ENCODE data around the gene HINT3.
"Not testable (repeated sequence)": the region's sequence is repeated elsewhere in the genome, so short reads cannot be mapped to it uniquely, and the experiment has no call there.

HINT3 gene

DNA sequence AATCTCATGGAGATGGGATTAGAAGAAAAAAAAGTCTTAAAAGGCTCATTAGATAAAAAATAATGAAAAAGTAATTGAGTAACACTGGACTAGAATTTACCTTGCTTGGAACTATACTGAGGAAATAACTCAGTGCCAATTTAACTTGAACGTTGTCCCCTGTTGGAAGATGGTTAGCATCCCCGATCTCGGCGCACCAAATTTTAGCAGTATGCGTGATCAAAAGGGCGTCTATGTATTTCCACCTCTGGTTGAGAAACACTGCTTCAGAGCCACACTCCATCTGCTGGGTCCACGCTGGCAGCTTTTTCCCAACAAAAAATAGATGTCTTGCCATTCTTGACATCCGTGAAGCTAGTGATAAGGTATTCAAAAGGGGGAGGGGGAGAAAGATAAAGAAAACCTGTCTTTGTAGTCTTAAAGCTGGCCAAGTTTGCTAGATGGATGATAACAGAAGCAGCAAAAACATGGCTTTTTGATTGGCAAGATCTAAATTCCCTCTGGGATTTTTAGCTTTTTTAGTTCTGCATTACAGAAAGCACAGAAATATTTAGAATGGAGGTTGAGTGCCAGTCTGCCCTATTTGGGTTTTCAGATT is 6.4 kb downstream of the HINT3 start:
- DNase-seq (ENCODE audit: low spot score), result no peak

- no peak for DNase-seq (ENCODE audit: low spot score)
These were observed 7.2 kb downstream of the HINT3 start for GRCh38 chr6:125963817-125964216.

GRCh38 chr6:125966569-125966968 is 10.0 kb downstream of the HINT3 start:
- DNase-seq (ENCODE audit: low spot score), result no peak

DNA sequence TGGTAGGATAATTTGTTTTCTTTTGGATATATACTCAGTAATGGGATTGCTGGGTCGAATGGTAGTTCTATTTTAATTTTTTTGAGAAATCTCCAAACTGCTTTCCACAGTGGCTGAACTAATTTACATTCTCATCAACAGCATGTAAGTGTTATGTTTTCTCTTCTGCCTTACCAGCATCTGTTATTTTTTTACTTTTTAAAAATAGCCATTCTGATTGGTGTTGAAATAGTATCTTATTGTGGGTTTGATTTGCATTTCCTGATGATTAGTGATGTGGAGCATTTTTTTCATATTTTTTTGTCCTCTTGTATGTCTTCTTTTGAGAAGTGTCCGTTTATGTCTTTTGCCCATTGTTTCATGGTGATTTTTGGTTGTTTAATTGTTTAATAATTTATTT is 11.9 kb downstream of the HINT3 start:
- DNase-seq (ENCODE audit: low spot score), result no peak

DNA sequence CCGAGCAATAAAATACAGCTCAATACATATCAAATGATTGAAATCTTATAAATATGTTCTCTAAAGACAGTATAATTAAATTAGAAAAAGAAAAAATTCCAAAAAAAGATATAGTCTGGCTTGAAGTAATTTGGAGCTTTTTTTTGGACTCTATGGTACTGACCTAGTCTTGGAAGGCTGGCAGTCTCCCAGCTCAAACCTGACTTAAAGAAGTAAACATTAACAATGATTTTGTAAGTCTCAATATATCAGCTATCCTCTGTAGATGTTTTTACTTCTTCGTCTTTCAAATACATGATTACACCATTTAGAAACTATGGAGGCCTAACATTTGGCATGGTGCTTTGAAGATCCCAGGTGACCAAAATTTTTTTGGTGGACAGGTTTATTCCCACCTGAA is 14.2 kb downstream of the HINT3 start:
- DNase-seq (ENCODE audit: low spot score), result no peak

GRCh38 chr6:125972478-125972877 is 15.9 kb downstream of the HINT3 start:
- DNase-seq (ENCODE audit: low spot score), result not testable (repeated sequence)

GRCh38 chr6:125974214-125974866 is 17.8 kb downstream of the HINT3 start:
- no peak for DNase-seq (ENCODE audit: low spot score)

DNA sequence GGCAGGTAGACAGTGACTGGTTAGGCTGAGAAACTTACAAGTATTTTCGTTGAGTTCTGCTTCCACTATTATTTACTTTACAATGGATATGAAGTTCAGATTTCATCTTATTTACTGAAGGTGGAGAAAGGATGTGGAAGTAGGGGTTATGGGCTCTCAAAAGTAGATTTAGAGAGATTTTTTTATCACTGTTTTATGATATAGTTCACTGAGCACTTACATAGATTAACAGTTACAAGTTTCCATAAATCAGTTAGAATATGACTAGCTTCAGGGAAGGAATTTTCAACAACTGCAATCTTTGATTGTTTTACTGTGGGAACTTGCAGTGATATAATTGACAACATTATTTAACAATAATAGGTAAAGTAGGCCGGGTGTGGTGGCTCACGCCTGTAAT is 22.5 kb downstream of the HINT3 start:
- DNase-seq (ENCODE audit: low spot score), result no peak

GRCh38 chr6:125981571-125982185 is 25.1 kb downstream of the HINT3 start:
- no peak for DNase-seq (ENCODE audit: low spot score)

- no peak for DNase-seq (ENCODE audit: low spot score)
These were observed 26.8 kb downstream of the HINT3 start for GRCh38 chr6:125983246-125983945.

DNA sequence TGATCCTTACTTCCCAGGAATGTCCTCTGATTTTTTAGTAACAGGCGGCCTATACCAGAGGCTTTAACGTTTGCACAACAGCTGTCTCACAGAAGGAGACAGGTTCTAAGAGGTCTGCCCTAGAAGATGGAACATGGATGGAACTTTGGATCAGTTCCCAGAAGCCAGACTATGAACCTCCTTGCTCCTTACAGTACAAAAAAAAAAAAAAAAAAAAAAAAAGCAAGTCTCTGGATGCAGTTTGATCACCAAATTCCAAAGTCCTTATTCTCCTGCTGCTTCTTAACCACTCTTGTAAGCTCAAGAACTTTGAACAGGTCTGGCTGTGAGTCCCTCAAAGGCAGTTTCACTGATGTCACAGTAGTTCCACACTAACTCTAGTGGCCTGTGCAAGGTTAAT is 27.7 kb downstream of the HINT3 start:
- no peak for DNase-seq (ENCODE audit: low spot score)

DNA sequence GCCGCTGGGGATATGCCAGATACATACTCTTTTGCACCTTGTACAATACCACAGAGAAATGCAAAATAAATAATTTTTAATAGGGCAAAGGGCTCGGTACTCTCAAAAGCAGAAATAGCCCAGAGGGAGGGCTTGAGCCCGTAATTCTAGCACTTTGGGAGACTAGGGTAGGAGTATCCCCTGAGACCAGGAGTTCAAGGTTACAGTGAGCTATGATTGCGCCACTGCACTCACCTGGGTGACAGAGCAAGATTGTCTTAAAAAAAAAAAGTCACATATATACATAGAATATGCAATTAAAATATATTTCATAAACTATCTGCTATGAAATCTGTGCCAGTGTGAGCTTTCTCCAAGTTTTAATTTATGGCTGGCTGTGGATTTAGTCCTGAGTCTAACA is 29.0 kb downstream of the HINT3 start:
- DNase-seq (ENCODE audit: low spot score), result no peak

DNA sequence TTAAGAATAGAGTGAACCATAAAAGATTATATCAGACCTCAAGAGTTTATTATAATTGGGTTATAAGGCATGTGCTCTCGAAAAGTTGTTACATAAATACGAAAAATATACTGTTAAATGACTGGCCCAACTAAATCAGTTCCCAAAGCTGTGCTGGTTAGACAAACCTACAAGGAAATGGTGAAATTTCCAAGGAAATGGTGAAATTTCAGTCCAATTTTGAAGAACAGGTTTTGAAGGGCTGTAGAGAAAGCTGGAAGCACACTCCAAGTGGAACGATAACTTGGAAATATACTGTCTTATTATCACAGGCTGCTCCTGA is 29.4 kb downstream of the HINT3 start:
- no peak for DNase-seq (ENCODE audit: low spot score)

DNA sequence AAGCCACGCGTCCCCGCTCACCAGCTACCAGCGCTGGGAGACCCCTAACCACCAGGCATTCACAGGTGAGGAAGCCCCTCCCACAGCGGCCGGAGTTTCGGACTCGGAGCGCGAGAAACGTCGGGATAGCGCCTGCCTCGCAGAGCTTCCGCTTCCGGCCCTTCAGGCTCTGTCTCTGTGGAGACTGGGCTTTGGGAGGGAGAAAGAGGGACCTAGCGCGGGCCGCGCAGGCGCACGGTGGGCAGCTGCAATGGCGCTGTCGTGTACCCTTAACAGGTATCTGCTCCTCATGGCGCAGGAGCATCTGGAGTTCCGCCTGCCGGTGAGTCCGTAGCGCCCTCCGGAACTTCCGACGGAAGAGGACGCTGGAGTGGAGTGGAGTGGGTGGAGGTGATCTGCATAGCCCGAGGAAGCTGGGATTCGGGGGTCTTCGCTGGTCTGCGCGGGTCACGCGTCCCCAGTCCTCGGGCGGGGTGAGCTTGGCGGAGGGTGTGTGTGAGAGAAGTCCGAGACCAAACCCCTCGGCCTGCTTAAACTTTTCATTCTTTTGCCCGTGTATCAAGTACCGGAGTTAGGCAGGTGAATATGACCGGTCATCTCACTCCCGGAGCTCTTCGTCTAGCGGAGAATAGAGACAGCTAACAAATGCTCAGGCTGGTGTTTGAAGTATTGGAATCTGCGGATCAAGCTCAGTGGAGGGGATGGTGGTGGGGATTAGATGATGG is 29.9 kb downstream of the HINT3 start, which contains the start of gene TRMT11:
Gene TRMT11 (plus strand): TSS at position 240 of the 725 bp plus-strand sequence. CDS start 11 bp downstream, at position 251.
- DNase-seq (ENCODE audit: low spot score), result peak; percentile 87

GRCh38 chr6:125987026-125987617 is 30.6 kb downstream of the HINT3 start:
- no peak for DNase-seq (ENCODE audit: low spot score)

DNA sequence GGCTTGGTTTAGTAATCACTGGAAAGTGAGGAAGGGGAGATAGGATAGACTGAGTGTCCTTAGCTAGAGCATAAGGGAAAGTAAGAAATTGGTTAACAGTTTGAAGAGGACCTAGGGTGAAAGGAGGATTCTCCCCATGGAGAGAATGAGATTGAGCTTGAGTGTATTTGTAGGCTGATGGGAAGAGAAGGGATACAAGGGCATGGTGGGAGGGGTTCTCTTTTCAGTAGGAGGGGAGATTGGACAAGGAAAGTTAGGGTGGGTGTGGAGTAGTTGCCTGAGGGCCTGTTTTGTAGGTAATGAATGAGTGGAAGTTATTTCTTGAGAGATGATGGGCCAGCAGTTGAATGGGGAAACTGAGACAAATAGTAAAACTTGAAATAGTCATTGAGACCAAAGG is 31.7 kb downstream of the HINT3 start:
- DNase-seq (ENCODE audit: low spot score), result no peak

- no peak for DNase-seq (ENCODE audit: low spot score)
These were observed 33.1 kb downstream of the HINT3 start for GRCh38 chr6:125989631-125990030.

DNA sequence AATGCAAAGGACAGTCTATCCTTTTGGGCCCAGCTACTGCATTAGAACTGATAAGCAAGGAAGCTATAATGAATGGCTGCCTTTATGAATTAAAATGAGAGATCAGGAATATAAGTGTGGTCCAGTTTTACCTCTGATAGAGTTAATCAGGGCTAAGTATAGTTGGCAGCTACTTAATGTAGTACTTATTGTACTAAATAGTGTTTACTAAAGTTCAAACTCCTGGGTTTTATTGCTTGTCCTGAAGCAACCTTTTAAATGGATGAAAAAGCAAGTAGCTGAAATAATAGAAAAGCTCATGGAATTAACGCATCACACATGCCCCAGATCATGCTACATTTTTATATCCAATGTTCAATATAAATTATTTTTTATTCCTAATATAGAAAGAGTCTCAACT is 35.1 kb downstream of the HINT3 start:
- no peak for DNase-seq (ENCODE audit: low spot score)

GRCh38 chr6:125994670-125995488 is 38.3 kb downstream of the HINT3 start:
- no peak for DNase-seq (ENCODE audit: low spot score)

DNA sequence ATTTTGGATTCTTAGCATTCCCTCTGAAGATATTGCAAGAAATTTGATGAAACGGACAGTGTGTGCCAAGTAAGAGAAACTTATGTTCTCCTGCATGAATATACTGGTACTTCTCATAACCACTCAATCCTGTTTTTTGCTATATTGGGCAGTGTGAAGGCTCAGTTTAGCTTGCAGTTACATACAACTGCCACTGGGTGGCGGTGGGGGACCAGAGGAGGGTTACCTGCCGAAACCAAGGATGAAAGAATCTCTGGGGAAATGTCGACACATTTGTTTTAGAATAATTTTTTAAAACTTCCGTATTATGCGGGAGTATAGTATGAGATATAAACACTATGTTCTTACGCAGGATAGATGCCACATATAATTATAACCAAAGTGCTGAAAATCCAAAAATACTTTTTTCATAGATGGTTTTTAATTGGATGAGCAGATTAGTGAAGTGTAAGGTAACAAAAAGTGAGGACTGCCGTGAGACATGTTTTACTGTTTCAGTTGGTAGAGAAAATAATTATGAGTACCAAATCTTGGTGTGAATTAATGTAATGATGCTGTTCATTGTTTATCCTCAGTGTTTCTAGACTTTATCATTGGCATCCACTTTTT is 39.5 kb downstream of the HINT3 start:
- peak; percentile 68 for DNase-seq (ENCODE audit: low spot score)
